ENCODE results near the gene FAM53A.
"Not testable (repeated sequence)": the region's sequence is repeated elsewhere in the genome, so short reads cannot be mapped to it uniquely, and the experiment has no call there.

GRCh38 chr4:1671011-1671410 is 13.1 kb downstream of the FAM53A start:
- TF ChIP-seq CTCF (conservative IDR thresholded peaks at IDR 0.05); ZFX (IDR thresholded peaks at IDR 0.05): not testable (repeated sequence)
